Neuronal stem cell (in vitro differentiated cells): ENCODE data around the gene SLC22A7.

Source experiments
- DNase-seq: peaks from one replicate; pipeline ENCODE4 v3.0.0-alpha.2; 2013; ENCODE audit warnings: low spot score
- H2AFZ ChIP-seq: one replicate; pipeline ENCODE4 v1.6.1; 2013; ENCODE audit warnings: mild to moderate bottlenecking, low read length, inconsistent platforms
- H2AK5ac ChIP-seq: 2 replicates; pipeline ENCODE4 v1.6.1; 2013; ENCODE audit warnings: low read depth, mild to moderate bottlenecking, inconsistent platforms, low read length, moderate library complexity, mixed read lengths
- H2BK120ac ChIP-seq: 2 replicates; pipeline ENCODE4 v1.6.1; 2013; ENCODE audit warnings: low read depth, mild to moderate bottlenecking, inconsistent platforms, low read length, moderate library complexity, mixed read lengths
- H2BK12ac ChIP-seq: one replicate; pipeline ENCODE4 v1.6.1; 2013; ENCODE audit warnings: low read length, inconsistent platforms
- H2BK15ac ChIP-seq: 2 replicates; pipeline ENCODE4 v1.6.1; 2013; ENCODE audit warnings: mild to moderate bottlenecking, low read length, inconsistent platforms, mixed read lengths
- H2BK5ac ChIP-seq: one replicate; pipeline ENCODE4 v1.6.1; 2013; ENCODE audit warnings: inconsistent platforms, mild to moderate bottlenecking, low read length, moderate library complexity
- H3K14ac ChIP-seq: one replicate; pipeline ENCODE4 v1.6.1; 2013; ENCODE audit warnings: low read length, inconsistent platforms
- H3K18ac ChIP-seq: 2 replicates; pipeline ENCODE4 v1.6.1; 2013; ENCODE audit warnings: low read length, inconsistent platforms
- H3K23ac ChIP-seq: 2 replicates; pipeline ENCODE4 v1.6.1; 2013; ENCODE audit warnings: low read depth, mild to moderate bottlenecking, mixed read lengths, low read length, inconsistent platforms; ENCODE audit not compliant: poor library complexity
- H3K27ac ChIP-seq: replicated peaks from 3 replicates; pipeline ENCODE4 v1.5.1; 2013; ENCODE audit warnings: low read length, inconsistent platforms
- H3K27me3 ChIP-seq, 3 experiments: 2 replicates each; pipeline ENCODE4 v1.6.1; 2013; ENCODE audit warnings: low read length in 3 of 3, mild to moderate bottlenecking in 2 of 3, inconsistent platforms in 1 of 3, low read depth in 1 of 3, mixed read lengths in 1 of 3, moderate library complexity in 1 of 3; ENCODE audit not compliant: control insufficient read depth in 3 of 3, insufficient read depth in 3 of 3
- H3K36me3 ChIP-seq, 2 donors: replicated peaks in 1 of 2; 2 replicates each; pipeline ENCODE4 v1.6.1; 2013; ENCODE audit warnings: low read length in 2 of 2; ENCODE audit not compliant: control insufficient read depth in 2 of 2, insufficient read depth in 2 of 2
- H3K4ac ChIP-seq: 2 replicates; pipeline ENCODE4 v1.6.1; 2013; ENCODE audit warnings: inconsistent platforms, mild to moderate bottlenecking, low read length, moderate library complexity
- H3K4me1 ChIP-seq, 2 donors: 1 replicate in 1 of 2; 2 replicates in 1 of 2; pipeline ENCODE4 v1.6.1; 2013; ENCODE audit warnings: low read length in 2 of 2, low read depth in 1 of 2; ENCODE audit not compliant: control insufficient read depth in 2 of 2, insufficient read depth in 1 of 2
- H3K4me2 ChIP-seq: one replicate; pipeline ENCODE4 v1.6.1; 2013; ENCODE audit warnings: mild to moderate bottlenecking, low read length, inconsistent platforms; ENCODE audit not compliant: insufficient read depth, poor library complexity, severe bottlenecking
- H3K4me3 ChIP-seq, 2 donors: 2 replicates each; pipeline ENCODE4 v1.5.1; 2013; ENCODE audit warnings: low read length in 2 of 2, mild to moderate bottlenecking in 2 of 2, inconsistent platforms in 1 of 2, moderate library complexity in 1 of 2
- H3K79me1 ChIP-seq: one replicate; pipeline ENCODE4 v1.6.1; 2013; ENCODE audit warnings: low read depth, mild to moderate bottlenecking, inconsistent platforms, low read length, moderate library complexity
- H3K9ac ChIP-seq: one replicate; pipeline ENCODE4 v1.6.1; 2013; ENCODE audit warnings: mild to moderate bottlenecking, low read depth, low read length, inconsistent platforms; ENCODE audit not compliant: poor library complexity
- H3K9me3 ChIP-seq, 2 donors: replicated peaks in 1 of 2; 2 replicates each; pipeline versions ENCODE3 to v1.6.1; 2013; ENCODE audit warnings: low read length in 2 of 2, mild to moderate bottlenecking in 2 of 2, inconsistent platforms in 1 of 2, low read depth in 1 of 2, mixed read lengths in 1 of 2, moderate library complexity in 1 of 2; ENCODE audit not compliant: control insufficient read depth in 2 of 2, insufficient read depth in 1 of 2
- H4K8ac ChIP-seq: one replicate; pipeline ENCODE4 v1.6.1; 2013; ENCODE audit warnings: low read depth, mild to moderate bottlenecking, inconsistent platforms, low read length, moderate library complexity
- H4K91ac ChIP-seq: one replicate; pipeline ENCODE4 v1.6.1; 2013; ENCODE audit warnings: low read length, low read depth, mild to moderate bottlenecking, inconsistent platforms; ENCODE audit not compliant: poor library complexity
- WGBS, 2 donors: extraction: QIAGEN DNeasy Blood & Tissue Kit; methylation state at CpG; one replicate each; pipeline ENCODE4 v1.1.7; 2013; ENCODE audit warnings: missing lambda C conversion rate in 2 of 2, mixed read lengths in 1 of 2; ENCODE audit not compliant: insufficient read length in 2 of 2, insufficient replicate concordance in 1 of 2; ENCODE audit errors: extremely low coverage in 2 of 2; 5-methylcytosine and 5-hydroxymethylcytosine counted together

SLC22A7 gene

DNA sequence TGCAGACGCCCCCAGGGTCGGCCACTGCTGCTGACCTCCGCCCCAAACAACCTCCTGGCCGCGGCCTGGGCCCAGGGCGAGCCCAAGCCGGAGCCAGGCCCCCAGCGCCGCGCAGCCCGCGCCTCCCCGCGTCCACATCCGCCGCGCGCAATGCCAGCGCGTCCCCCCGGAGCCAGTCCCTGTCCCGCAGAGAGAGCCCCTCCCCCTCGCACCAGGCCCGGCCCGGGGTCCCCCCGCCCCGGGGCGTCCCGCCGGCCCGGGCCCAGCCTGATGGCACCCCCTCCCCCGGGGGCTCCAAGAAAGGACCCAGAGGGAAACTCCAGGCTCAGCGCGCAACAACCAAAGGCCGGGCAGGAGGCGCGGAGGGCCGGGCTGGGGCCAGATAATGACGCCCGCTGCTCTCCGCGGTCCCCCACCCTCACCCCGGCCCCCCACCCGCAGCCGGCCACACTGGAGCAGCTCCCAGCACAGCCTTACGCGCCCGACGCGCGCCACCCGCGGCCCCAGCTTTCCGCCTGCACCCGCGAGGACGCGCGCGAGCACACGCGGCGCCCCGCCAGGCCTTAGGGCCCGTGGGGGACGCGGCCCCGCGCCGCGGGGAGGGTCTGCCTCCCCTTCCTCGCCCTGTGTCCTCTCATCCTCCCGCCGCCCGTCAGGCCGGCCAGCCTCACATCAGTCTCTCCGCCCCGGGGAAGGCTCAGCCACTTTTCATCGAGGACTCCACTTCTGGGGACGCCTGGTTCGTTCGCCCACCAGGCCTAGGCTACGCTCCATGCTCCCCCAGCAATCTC is 12.9 kb upstream of the SLC22A7 start:
- no peak for DNase-seq
- peak overlapping the region; percentile 85 for H3K18ac ChIP-seq
- no peak overlapping the region for H2BK5ac ChIP-seq
- no peak overlapping the region for H3K4me3 ChIP-seq
- peak overlapping the region; percentile 18 for H3K4ac ChIP-seq
- H3K9me3 ChIP-seq = no peaks in the 10 kb centered on the region
- no peak overlapping the region for H3K14ac ChIP-seq
- peaks cover 0 to 4% (median 0%) of the 10 kb centered on the region in 3 experiments for H3K27me3 ChIP-seq
- H3K23ac ChIP-seq = peak overlapping the region; percentile 52
- peak overlapping the region; percentile 35 for H2BK120ac ChIP-seq
- H3K36me3 ChIP-seq = no peaks in the 10 kb centered on the region
- peak overlapping the region; percentile 10 for H2AK5ac ChIP-seq
- H3K27ac ChIP-seq = no peak overlapping the region
- no peaks in the 10 kb centered on the region for H3K79me1 ChIP-seq
- no peak overlapping the region for H2AFZ ChIP-seq
- peak overlapping the region; percentile 11 for H2BK15ac ChIP-seq
- H4K8ac ChIP-seq = peak overlapping the region; percentile 97
- no peak overlapping the region for H2BK12ac ChIP-seq
- H3K9ac ChIP-seq = no peak overlapping the region
- WGBS, 2 donors = no CpG with 5 or more reads among the region's 83 CpGs
- peak overlapping the region; percentile 94 for H4K91ac ChIP-seq
- H3K4me1 ChIP-seq = peaks cover 0 to 5% of the 10 kb centered on the region in 2 donors
- peak overlapping the region; percentile 56 for H3K4me2 ChIP-seq

GRCh38 chr6:43285832-43286231 is 12.2 kb upstream of the SLC22A7 start:
- DNase-seq = no peak
- Histone ChIP-seq H3K23ac (no peak overlapping the region), H3K4me3 (no peak overlapping the region), H3K9me3 (no peaks in the 10 kb centered on the region), H3K14ac (no peak overlapping the region), H3K4me1 (peaks cover 0 to 5% of the 10 kb centered on the region in 2 donors), H3K4ac (no peak overlapping the region), H2BK120ac (no peak overlapping the region), H3K4me2 (no peak overlapping the region), H3K36me3 (no peaks in the 10 kb centered on the region), H3K9ac (no peak overlapping the region), H4K8ac (no peak overlapping the region), H2AK5ac (peak overlapping the region; percentile 23), H3K27ac (no peak overlapping the region), H3K27me3 (peaks cover 0 to 9% (median 0%) of the 10 kb centered on the region in 3 experiments), H2BK5ac (no peak overlapping the region), H3K18ac (peak overlapping the region; percentile 23), H2AFZ (no peak overlapping the region), H2BK15ac (peak overlapping the region; percentile 11), H2BK12ac (no peak overlapping the region), H4K91ac (no peak overlapping the region), H3K79me1 (no peaks in the 10 kb centered on the region)
- no CpG with 5 or more reads among the region's 5 CpGs for WGBS, 2 donors

- no peak overlapping the region for H4K8ac ChIP-seq
Observed at GRCh38 chr6:43286456-43286979, 11.5 kb upstream of the SLC22A7 start.

DNA sequence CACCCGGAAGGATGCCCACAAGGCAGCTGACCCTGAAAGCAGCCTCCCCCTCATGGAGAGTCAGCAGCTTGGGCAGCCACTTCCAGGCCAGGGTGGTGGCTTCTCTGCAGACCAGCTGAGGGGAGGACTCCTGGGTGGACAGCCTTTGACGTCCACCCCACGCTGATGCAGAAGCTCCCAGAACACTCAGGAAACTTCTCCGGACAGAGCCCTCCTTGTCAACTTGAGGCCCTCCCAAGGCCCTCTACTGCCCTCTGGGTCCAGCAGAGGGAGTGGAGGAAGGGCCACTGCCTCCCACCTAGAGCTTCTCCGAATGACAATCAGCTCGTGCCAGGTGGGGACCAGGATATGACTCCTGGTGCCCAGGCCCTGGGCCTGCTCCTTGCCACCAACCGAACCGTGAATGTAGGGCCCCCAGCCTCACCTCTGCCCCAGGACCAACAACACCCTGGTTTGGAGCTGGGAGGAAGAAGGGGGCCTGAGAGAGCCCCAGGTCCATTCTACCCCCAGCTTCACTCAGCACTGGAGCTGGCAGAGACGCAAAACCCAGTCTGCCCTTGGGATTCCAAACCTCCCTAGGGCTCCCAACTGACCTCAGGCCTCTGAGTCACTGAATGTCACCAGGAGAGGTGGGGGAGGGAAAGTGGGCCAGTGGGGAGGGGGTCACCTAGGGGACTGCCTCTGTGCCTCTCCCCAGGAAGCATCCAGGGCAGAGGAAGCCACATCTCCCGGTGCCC is 10.9 kb upstream of the SLC22A7 start:
- Histone ChIP-seq H3K9ac (no peak overlapping the region), H2AK5ac (no peak overlapping the region), H2AFZ (peak overlapping the region; percentile 31), H3K23ac (no peak overlapping the region), H2BK12ac (no peak overlapping the region), H3K14ac (no peak overlapping the region), H3K9me3 (no peaks in the 10 kb centered on the region), H3K27ac (no peak overlapping the region), H3K27me3 (peaks cover 0 to 14% (median 0%) of the 10 kb centered on the region in 3 experiments), H3K79me1 (no peaks in the 10 kb centered on the region), H3K4me2 (no peak overlapping the region), H3K4me3 (no peak overlapping the region), H3K36me3 (no peaks in the 10 kb centered on the region), H4K91ac (no peak overlapping the region), H4K8ac (no peak overlapping the region), H3K4me1 (peaks cover 0 to 5% of the 10 kb centered on the region in 2 donors), H2BK15ac (peak overlapping the region; percentile 6), H3K4ac (no peak overlapping the region), H2BK120ac (no peak overlapping the region), H2BK5ac (no peak overlapping the region), H3K18ac (peak overlapping the region; percentile 16)
- WGBS, 2 donors = no CpG with 5 or more reads among the region's 10 CpGs
- DNase-seq = no peak

More at GRCh38 chr6:43286456-43286979, 11.5 kb upstream of the SLC22A7 start:
- H3K4me2 ChIP-seq = no peak overlapping the region
- no peak overlapping the region for H3K9ac ChIP-seq
- no peak overlapping the region for H4K91ac ChIP-seq
- no peak overlapping the region for H3K14ac ChIP-seq
- H3K18ac ChIP-seq = peak overlapping the region; percentile 0
- no peak overlapping the region for H3K27ac ChIP-seq
- no peak overlapping the region for H3K4ac ChIP-seq
- H3K36me3 ChIP-seq = no peaks in the 10 kb centered on the region
- no CpG with 5 or more reads among the region's 6 CpGs for WGBS, 2 donors
- DNase-seq = no peak
- H2AFZ ChIP-seq = peak overlapping the region; percentile 31
- peaks cover 0 to 5% of the 10 kb centered on the region in 2 donors for H3K4me1 ChIP-seq
- H3K79me1 ChIP-seq = no peaks in the 10 kb centered on the region
- no peak overlapping the region for H3K4me3 ChIP-seq
- peak overlapping the region; percentile 45 for H2BK5ac ChIP-seq
- H3K27me3 ChIP-seq = peaks cover 0 to 12% (median 0%) of the 10 kb centered on the region in 3 experiments
- H3K9me3 ChIP-seq = no peaks in the 10 kb centered on the region
- H2BK15ac ChIP-seq = peak overlapping the region; percentile 11
- peak overlapping the region; percentile 28 for H3K23ac ChIP-seq
- peak overlapping the region; percentile 23 for H2AK5ac ChIP-seq
- no peak overlapping the region for H2BK120ac ChIP-seq
- H2BK12ac ChIP-seq = no peak overlapping the region
